HCT116 (cell line): ENCODE measurements around the gene MRS2. TPM values are rescaled to one million over a fixed set of nuclear protein-coding genes. Genes with fewer than 3 reads are reported as not detected.

Experiments
- ATAC-seq: fragments of 200-7000 bp; cut with Tn5 transposase; 2 replicates; pipeline ENCODE4 v1.9.1; 2020; ENCODE audit warnings: mild to moderate bottlenecking, moderate library complexity
- BruUV-seq: library from RNA; stranded (reverse); fragments of 400-500 nt; replicated peaks from 2 replicates; lab custom pipeline; 2021; lab: Mats Ljungman, UMichigan
- CTCF ChIA-PET: fragments of 300-600 bp; sonication (Branson Sonifier 250); formaldehyde crosslinking; loops from one replicate; lab custom pipeline; 2021; ENCODE audit warnings: antibody characterized with exemption; lab: Charles Lee
- POLR2A ChIA-PET: fragments of 300-600, 350-600 bp; sonication (Branson Sonifier 250); formaldehyde crosslinking; loops from one replicate; lab custom pipeline; 2021; ENCODE audit warnings: antibody characterized with exemption; lab: Charles Lee
- RAD21 ChIA-PET, 2 experiments: fragments of 300-600 bp; sonication (Branson Sonifier 250); formaldehyde crosslinking; loops; one replicate each; lab custom pipeline; 2023; ENCODE audit warnings: low total read pairs in 2 of 2; ENCODE audit not compliant: uncharacterized antibody in 2 of 2, unreplicated experiment in 2 of 2, low non-redundant PET in 1 of 2; lab: Charles Lee
- DNase-seq: peaks from one replicate; pipeline ENCODE4 v3.0.0-alpha.2; 2010; ENCODE audit warnings: low read depth, low spot score
- H2AFZ ChIP-seq: fragments of 200-600 bp; shearing (Covaris generic), sonication (generic); 2 replicates; pipeline ENCODE4 v1.6.1; 2017; ENCODE audit warnings: low read depth, mixed run types, mixed read lengths, antibody characterized with exemption, low read length; ENCODE audit not compliant: poor library complexity, severe bottlenecking
- H3K27ac ChIP-seq: 2 replicates; pipeline ENCODE4 v1.5.1; 2012; ENCODE audit warnings: low read depth, low read length
- H3K27me3 ChIP-seq: fragments of 200-600 bp; sonication (generic); 2 replicates; pipeline ENCODE4 v1.6.1; 2016; ENCODE audit warnings: mixed run types, low read length, mixed read lengths; ENCODE audit not compliant: insufficient read depth
- H3K36me3 ChIP-seq, 2 experiments: fragments of 200-500 bp in 1 of 2; fragments of 200-600 bp in 1 of 2; sonication (Bioruptor generic) in 1 of 2; sonication (generic) in 1 of 2; 2 replicates each; pipeline versions ENCODE4 v1.5.1 to v1.6.1; 2014 to 2016; ENCODE audit warnings: low read length in 2 of 2, inconsistent platforms in 1 of 2, mixed read lengths in 1 of 2, mixed run types in 1 of 2; ENCODE audit not compliant: insufficient read depth in 2 of 2, control insufficient read depth in 1 of 2
- H3K4me1 ChIP-seq, 2 experiments: fragments of 200-600 bp in 1 of 2; sonication (generic) in 1 of 2; 2 replicates each; pipeline versions ENCODE4 v1.5.1 to v1.6.1; 2012 to 2017; ENCODE audit warnings: low read length in 2 of 2, inconsistent platforms in 1 of 2, mild to moderate bottlenecking in 1 of 2, mixed read lengths in 1 of 2, mixed run types in 1 of 2, moderate library complexity in 1 of 2; ENCODE audit not compliant: insufficient read depth in 2 of 2, control insufficient read depth in 1 of 2
- H3K4me2 ChIP-seq: fragments of 200-600 bp; sonication (generic); 2 replicates; pipeline ENCODE4 v1.6.1; 2017; ENCODE audit warnings: mixed run types, low read length, mixed read lengths
- H3K4me3 ChIP-seq, 2 experiments: fragments of 200-600 bp in 1 of 2; sonication (generic) in 1 of 2; replicated peaks in 1 of 2; 2 replicates each; pipeline ENCODE4 v1.5.1; 2011 to 2016; ENCODE audit warnings: low read length in 2 of 2, control low read depth in 1 of 2, low read depth in 1 of 2, mild to moderate bottlenecking in 1 of 2, mixed read lengths in 1 of 2, mixed run types in 1 of 2
- H3K79me2 ChIP-seq: fragments of 200-600 bp; sonication (generic); 2 replicates; pipeline ENCODE4 v1.6.1; 2017; ENCODE audit warnings: mild to moderate bottlenecking, mixed run types, low read length, moderate library complexity, mixed read lengths; ENCODE audit not compliant: insufficient read depth
- H3K9ac ChIP-seq: fragments of 200-600 bp; sonication (generic); 2 replicates; pipeline ENCODE4 v1.6.1; 2016; ENCODE audit warnings: low read length, mixed read lengths
- H3K9me2 ChIP-seq: fragments of 200-600 bp; sonication (generic), shearing (Covaris generic); 2 replicates; pipeline ENCODE4 v1.6.1; 2017; ENCODE audit warnings: mixed run types, mild to moderate bottlenecking, moderate library complexity; ENCODE audit not compliant: insufficient read depth
- H3K9me3 ChIP-seq, 2 experiments: fragments of 200-500 bp in 1 of 2; fragments of 200-600 bp in 1 of 2; sonication (Bioruptor generic) in 1 of 2; sonication (generic) in 1 of 2; 2 replicates each; pipeline ENCODE4 v1.6.1; 2014 to 2017; ENCODE audit warnings: low read length in 2 of 2, mixed read lengths in 2 of 2, inconsistent platforms in 1 of 2, low read depth in 1 of 2, mild to moderate bottlenecking in 1 of 2, mixed run types in 1 of 2, moderate library complexity in 1 of 2; ENCODE audit not compliant: control insufficient read depth in 1 of 2, insufficient read depth in 1 of 2
- H4K20me1 ChIP-seq: fragments of 200-600 bp; sonication (generic), shearing (Covaris generic); 2 replicates; pipeline ENCODE4 v1.6.1; 2017; ENCODE audit warnings: mixed run types, mild to moderate bottlenecking, moderate library complexity; ENCODE audit not compliant: insufficient read depth
- CTCF ChIP-seq, 3 experiments: fragments of 200-600 bp in 1 of 3; sonication (generic) in 1 of 3; IDR thresholded peaks in 2 of 3; conservative IDR thresholded peaks in 1 of 3; 2 replicates each; pipeline ENCODE4 v1.5.1; 2012 to 2017; ENCODE audit warnings: low read depth in 2 of 3, low read length in 2 of 3, antibody characterized with exemption in 1 of 3, borderline replicate concordance in 1 of 3, control low read depth in 1 of 3, mild to moderate bottlenecking in 1 of 3, mixed read lengths in 1 of 3, mixed run types in 1 of 3, moderate library complexity in 1 of 3; ENCODE audit not compliant: insufficient read depth in 1 of 3
- EGR1 ChIP-seq: IDR thresholded peaks from 2 replicates; pipeline ENCODE4 v1.6.1; 2012; ENCODE audit warnings: low read depth
- FOSL1 ChIP-seq: IDR thresholded peaks from 2 replicates; pipeline ENCODE4 v1.6.1; 2012; ENCODE audit warnings: low read depth
- POLR2A ChIP-seq: IDR thresholded peaks from 2 replicates; pipeline ENCODE4 v1.7.0; 2011; ENCODE audit warnings: borderline replicate concordance; ENCODE audit not compliant: insufficient read depth, insufficient read length; ENCODE audit errors: extremely low read depth
- RAD21 ChIP-seq: IDR thresholded peaks from 2 replicates; pipeline ENCODE4 v1.6.1; 2012; ENCODE audit warnings: low read depth, mild to moderate bottlenecking
- TCF7L2 ChIP-seq: IDR thresholded peaks from 2 replicates; pipeline ENCODE4 v1.7.0; 2011; ENCODE audit warnings: borderline replicate concordance, inconsistent platforms; ENCODE audit not compliant: insufficient read depth, insufficient read length; ENCODE audit errors: extremely low read depth
- YY1 ChIP-seq: IDR thresholded peaks from 2 replicates; pipeline ENCODE4 v1.6.1; 2011; ENCODE audit warnings: low read length, low read depth, moderate library complexity, mild to moderate bottlenecking; ENCODE audit not compliant: insufficient replicate concordance; ENCODE audit errors: extremely low read depth
- ZBTB33 ChIP-seq: IDR thresholded peaks from 2 replicates; pipeline ENCODE4 v1.6.1; 2011; ENCODE audit warnings: mild to moderate bottlenecking, low read length, moderate library complexity; ENCODE audit not compliant: insufficient replicate concordance; ENCODE audit errors: extremely low read depth
- ZNF274 ChIP-seq: fragments of 200-500 bp; sonication (Bioruptor generic); IDR thresholded peaks from 2 replicates; pipeline ENCODE4 v1.6.1; 2014; ENCODE audit warnings: mild to moderate bottlenecking, low read depth, low read length, inconsistent platforms
- intact Hi-C: fragments of 100-400 bp; cut with micrococcal nuclease; formaldehyde crosslinking; loops from 2 replicates; pipeline ENCODE4 v1.10.0; 2022
- total RNA-seq: library from RNA; stranded (reverse); gene quantifications from one replicate; pipeline ENCODE4 v1.2.1, GENCODE V29; 2021; ENCODE audit not compliant: unreplicated experiment
- TF ChIP-seq, protein P1 (sequence below): IDR thresholded peaks from 2 replicates; pipeline ENCODE4 v1.6.1; 2012; ENCODE audit warnings: low read depth

Gene MRS2
- total RNA-seq, 1 experiment from 2014 or later, result 39.9 TPM

DNA sequence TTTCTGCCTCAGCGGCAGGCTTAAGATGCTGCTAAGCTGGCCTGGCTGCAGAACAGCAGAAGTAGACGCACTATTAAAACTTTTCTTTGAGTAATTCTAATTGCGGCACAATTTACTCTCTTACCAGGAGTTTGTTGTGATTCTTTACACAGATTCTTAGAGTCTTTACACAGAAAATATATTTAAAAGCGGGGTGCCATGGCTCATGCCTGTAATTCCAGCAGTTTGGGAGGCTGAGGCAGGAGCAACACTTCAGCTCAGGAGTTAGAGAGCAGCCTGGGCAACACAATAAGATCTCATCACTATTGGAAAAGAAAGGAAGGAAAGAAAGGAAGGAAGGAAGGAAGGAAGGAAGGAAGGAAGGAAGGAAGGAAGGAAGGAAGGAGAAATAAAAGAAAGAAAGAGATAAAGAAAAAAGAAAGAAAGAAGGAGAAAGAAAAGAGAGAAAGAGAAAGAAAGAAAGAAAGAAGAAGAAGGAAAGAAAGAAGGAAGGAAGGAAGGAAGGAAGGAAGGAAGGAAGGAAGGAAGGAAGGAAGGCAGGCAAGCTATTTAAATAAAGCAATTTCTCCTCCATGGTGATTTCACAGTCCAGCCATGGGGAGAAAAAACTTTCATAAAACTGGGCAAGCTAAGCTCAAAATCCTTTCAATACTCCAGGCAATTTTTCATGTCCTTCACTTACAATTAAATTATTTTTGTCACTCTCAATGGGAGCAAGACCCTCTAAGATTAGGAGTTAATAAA lies 21.1 kb upstream of the MRS2 start:
- H3K27me3 ChIP-seq, result no peaks in the 10 kb centered on the region
- H3K4me1 ChIP-seq, result no peaks in the 10 kb centered on the region
- no peak overlapping the region for H2AFZ ChIP-seq
- H4K20me1 ChIP-seq, result no peaks in the 10 kb centered on the region
- H3K9me3 ChIP-seq, result no peaks in the 10 kb centered on the region
- ChIA-PET RAD21 (no interaction called here), CTCF (interaction anchor here (0.9 kb wide), 1 partner anchor 22 kb away, joined by 4 read pairs; no protein-coding TSS in a partner anchor), POLR2A (no interaction called here)
- H3K9ac ChIP-seq, result no peak overlapping the region
- no peaks in the 10 kb centered on the region for H3K79me2 ChIP-seq
- no peak overlapping the region for H3K4me3 ChIP-seq
- H3K4me2 ChIP-seq, result no peak overlapping the region
- intact Hi-C loops, result no loop called here
- no peak for DNase-seq
- no peak overlapping the region for H3K27ac ChIP-seq
- ATAC-seq, result no peak
- H3K36me3 ChIP-seq, result no peaks in the 10 kb centered on the region
- TF ChIP-seq YY1 (no peak), TCF7L2 (no peak)
- H3K9me2 ChIP-seq, result no peaks in the 10 kb centered on the region
- no TSS peak for BruUV-seq

DNA sequence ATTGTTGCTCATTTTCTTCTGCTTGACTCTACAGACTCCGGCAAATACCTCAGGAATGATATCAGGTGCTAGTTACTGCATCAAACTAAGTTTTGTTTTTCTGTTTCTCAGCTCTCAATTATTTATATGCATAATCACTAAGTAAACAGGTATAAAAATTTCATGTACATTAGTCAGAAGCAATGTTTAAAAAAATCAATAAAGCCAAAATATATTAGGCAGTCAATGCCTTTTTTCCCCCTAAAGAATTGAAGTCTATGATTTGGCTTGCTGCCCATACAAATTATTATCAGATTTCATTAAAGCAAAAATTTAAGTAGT lies 20.6 kb upstream of the MRS2 start:
- Histone ChIP-seq H3K4me1 (no peaks in the 10 kb centered on the region), H2AFZ (no peak overlapping the region), H3K4me2 (no peak overlapping the region), H3K9me3 (no peaks in the 10 kb centered on the region), H3K27ac (no peak overlapping the region), H3K79me2 (no peaks in the 10 kb centered on the region), H3K27me3 (no peaks in the 10 kb centered on the region), H3K9ac (no peak overlapping the region), H3K9me2 (no peaks in the 10 kb centered on the region), H3K4me3 (no peak overlapping the region), H3K36me3 (no peaks in the 10 kb centered on the region), H4K20me1 (no peaks in the 10 kb centered on the region)
- intact Hi-C loops, result no loop called here
- ATAC-seq, result no peak
- no TSS peak for BruUV-seq
- ChIA-PET RAD21 (no interaction called here), POLR2A (no interaction called here), CTCF (interaction anchor here (0.9 kb wide), 1 partner anchor 22 kb away, joined by 4 read pairs; no protein-coding TSS in a partner anchor)
- no peak for DNase-seq
- TF ChIP-seq POLR2A, result no peak
- no peak for TF ChIP-seq ZNF274
- no peak for TF ChIP-seq FOSL1
- TF ChIP-seq, protein P1, sequence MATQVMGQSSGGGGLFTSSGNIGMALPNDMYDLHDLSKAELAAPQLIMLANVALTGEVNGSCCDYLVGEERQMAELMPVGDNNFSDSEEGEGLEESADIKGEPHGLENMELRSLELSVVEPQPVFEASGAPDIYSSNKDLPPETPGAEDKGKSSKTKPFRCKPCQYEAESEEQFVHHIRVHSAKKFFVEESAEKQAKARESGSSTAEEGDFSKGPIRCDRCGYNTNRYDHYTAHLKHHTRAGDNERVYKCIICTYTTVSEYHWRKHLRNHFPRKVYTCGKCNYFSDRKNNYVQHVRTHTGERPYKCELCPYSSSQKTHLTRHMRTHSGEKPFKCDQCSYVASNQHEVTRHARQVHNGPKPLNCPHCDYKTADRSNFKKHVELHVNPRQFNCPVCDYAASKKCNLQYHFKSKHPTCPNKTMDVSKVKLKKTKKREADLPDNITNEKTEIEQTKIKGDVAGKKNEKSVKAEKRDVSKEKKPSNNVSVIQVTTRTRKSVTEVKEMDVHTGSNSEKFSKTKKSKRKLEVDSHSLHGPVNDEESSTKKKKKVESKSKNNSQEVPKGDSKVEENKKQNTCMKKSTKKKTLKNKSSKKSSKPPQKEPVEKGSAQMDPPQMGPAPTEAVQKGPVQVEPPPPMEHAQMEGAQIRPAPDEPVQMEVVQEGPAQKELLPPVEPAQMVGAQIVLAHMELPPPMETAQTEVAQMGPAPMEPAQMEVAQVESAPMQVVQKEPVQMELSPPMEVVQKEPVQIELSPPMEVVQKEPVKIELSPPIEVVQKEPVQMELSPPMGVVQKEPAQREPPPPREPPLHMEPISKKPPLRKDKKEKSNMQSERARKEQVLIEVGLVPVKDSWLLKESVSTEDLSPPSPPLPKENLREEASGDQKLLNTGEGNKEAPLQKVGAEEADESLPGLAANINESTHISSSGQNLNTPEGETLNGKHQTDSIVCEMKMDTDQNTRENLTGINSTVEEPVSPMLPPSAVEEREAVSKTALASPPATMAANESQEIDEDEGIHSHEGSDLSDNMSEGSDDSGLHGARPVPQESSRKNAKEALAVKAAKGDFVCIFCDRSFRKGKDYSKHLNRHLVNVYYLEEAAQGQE, result no peak
- no peak for TF ChIP-seq EGR1
- TF ChIP-seq RAD21, result no peak
- TF ChIP-seq YY1, result no peak
- TF ChIP-seq CTCF (IDR thresholded peaks at IDR 0.05 in 2 of 3, conservative IDR thresholded peaks at IDR 0.05 in 1 of 3; ENCODE audit: borderline replicate concordance in 1 of 3, insufficient read depth in 1 of 3, low read depth in 2 of 3, low read length in 2 of 3), result no peak
- TF ChIP-seq ZBTB33, result no peak
